LHCN-M2 (cell line): ENCODE measurements around the gene TBC1D22A. TPM values are rescaled to one million over a fixed set of nuclear protein-coding genes. Genes with fewer than 3 reads are reported as not detected.

Experiments
- DNase-seq: peaks from one replicate; pipeline ENCODE4 v3.0.0-alpha.2; 2012; ENCODE audit warnings: low read depth
- total RNA-seq: library from RNA; depleted of rRNA; stranded (reverse); fragments of >200 nt; gene quantifications from 2 replicates; pipeline ENCODE4 v1.2.3, GENCODE V29; 2014

Gene TBC1D22A
- total RNA-seq, 1 experiment from 2014 or later, result 13.1 TPM

DNA sequence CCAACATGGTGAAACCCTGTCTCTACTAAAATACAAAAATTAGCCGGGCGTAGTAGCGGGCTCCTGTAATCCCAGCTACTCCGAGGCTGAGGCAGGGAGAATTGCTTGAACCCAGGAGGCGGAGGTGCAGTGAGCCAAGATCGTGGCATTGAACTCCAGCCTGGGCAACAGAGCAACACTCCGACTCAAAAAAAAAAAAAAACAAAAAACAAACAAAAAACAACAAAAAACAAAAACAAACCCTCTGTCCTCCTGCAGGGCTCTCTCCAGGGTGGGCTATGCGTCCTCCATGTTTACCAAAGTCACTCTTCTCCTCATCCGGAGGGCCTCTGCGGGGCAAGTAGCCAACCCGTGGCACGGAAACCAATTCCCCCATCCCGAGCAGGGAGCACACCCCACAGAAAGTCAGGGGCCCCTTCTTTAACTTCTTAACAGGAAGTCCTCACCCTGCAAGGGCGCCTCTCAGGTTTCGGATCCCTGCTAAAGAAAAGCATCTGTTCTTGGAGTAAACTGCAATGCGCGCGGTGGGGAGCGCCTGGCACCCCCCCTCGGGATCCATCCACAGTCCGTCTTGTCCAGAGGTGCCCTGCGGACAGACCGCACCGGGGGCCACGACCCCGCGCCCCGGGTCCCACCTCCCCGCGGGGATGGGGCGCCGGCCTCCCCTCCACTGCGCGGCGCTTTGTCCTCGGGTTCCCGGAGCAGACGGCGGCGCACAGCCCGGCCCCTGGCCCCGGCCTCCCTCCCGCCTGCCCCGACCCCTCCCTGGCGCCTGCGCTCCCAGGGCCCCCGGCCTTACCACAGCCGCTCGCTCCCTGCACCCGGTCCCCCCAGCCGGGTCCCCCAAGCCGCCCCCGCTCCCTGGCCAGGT, 25.1 kb upstream of the TBC1D22A start:
- peak; percentile 38 for DNase-seq

GRCh38 chr22:46737976-46738646, 24.3 kb upstream of the TBC1D22A start, which contains the start of gene CERK:
Gene CERK, minus strand, starts transcription at chr22:46738252. Its CDS starts 104 bp downstream, at chr22:46738148.
- peak; percentile 49 for DNase-seq

DNA sequence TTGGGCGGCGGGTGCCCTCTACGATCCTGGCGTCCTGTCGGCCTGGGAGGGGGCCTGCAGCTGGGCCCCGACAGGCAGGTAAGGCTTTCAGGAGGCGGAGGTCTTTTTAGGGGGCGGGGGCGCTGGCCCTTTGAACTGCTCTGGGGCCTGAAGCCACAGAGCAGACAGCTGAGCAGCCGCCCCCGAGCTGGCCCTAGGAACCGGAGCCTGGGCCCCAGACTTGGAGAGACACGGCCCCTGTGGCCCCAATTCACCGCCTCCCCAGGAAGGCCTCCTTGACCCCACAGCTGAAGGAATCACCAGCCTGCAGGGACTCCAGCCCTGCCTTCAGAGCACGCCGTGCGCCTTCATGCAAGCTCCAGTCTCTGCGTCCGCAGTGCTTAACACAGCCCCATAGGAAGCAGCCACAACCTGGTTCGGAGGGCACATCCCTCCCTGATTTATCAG, 23.8 kb upstream of the TBC1D22A start:
- no peak for DNase-seq

DNA sequence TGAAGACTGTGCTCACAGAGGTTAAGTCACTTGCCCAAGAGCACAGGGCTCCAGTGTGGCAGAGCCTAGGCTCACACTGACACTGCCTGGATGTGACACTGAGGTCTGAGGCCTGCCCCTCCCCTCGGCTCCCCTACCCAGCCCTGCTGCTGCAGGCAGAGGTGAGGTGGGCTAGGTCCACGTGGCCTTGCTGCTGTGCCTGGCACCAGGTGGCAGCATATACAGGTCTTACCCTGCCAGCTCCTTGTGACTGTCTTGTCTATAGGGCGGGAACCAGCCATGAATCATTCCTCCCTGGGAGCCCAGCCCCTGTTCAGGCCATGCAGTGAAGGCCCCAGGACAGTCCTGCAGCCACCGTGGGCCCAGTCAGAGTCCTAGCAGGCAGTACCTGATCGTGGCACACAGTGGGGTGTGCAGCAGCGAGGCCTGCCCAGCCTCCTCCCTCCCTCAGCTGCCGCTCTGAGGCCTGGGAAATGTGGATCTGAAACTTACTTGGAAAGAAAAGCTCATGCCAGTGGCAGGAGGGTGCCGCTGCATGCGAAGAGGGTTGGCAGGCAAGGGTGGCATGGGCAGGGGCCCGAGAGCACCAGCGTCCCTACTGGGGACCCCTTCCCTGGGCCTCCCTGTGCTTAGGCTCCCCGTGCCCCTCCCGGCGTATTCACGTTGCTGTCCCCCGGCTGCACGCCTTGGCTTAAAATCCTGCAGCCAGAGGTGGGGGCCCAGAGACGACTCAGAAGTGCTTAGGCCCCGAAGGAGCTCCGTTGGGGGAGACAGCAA, 23.2 kb upstream of the TBC1D22A start:
- no peak for DNase-seq

DNA sequence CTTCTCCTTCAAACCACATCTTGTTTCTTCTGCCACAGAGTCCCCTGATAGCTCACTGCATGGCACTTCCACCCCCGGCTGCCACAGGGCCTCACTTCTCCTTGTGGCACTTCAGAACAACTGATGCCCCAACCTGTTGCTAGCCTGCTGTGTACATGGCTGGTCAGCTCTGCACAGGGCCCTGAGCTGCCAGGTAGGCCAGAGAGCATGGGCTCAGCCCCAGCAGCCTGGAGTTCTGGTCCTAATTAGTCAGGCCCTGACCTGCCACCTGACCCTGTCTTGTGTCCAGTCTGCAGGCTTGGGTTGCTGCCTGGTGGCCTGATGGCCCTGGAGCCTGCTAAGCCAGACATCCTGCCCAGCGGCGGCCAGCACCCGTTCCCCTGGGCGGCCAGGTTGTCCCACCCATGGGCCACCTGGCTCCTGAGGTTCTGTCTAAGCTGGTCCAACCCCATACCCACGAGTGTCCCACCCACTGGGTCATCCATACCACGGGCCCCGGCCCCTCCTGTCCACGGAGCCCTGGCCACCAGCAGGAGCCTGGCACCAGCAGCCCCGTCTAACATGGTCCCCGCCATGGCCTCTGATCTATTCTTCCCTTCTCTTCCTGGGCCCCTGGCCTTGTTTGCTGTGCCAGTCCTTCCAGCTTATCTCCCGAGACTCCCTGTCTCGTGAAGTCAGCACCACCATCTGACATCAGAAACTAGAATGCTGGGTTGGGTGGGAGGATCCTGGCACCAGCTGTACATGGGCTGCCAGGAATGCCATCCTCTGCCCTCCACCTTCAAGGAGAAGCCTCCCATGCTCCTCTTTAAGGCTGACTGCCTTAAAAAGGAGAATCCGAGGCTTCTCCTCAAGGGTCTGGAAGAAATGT, 21.3 kb upstream of the TBC1D22A start:
- DNase-seq, result no peak

DNA sequence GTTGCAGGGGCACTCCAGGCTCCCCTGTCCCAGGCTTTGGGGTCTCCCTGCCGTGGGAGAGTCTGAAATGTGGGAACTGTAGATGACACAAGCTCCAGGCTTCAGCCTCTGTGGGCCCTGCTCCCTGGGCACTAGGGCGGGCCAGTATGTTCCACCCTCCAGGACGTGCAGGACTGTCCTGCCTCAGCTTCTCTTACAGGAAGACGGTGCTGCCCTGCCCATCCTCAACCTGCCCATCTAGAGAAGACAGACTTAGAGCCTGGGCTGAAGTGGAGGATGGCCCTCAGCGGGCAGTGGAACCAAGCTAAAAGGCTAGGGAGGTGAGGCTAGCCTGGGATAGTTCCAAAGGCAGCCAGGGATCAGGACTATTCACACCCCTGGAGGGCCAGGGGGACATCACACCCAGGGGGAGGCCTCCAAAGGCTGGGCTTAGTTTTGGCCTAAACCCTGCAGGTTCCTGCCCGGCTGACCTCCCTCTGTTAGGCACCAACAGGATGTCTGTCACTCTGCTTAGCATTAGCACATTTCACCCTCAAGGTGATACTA, 20.4 kb upstream of the TBC1D22A start:
- no peak for DNase-seq

DNA sequence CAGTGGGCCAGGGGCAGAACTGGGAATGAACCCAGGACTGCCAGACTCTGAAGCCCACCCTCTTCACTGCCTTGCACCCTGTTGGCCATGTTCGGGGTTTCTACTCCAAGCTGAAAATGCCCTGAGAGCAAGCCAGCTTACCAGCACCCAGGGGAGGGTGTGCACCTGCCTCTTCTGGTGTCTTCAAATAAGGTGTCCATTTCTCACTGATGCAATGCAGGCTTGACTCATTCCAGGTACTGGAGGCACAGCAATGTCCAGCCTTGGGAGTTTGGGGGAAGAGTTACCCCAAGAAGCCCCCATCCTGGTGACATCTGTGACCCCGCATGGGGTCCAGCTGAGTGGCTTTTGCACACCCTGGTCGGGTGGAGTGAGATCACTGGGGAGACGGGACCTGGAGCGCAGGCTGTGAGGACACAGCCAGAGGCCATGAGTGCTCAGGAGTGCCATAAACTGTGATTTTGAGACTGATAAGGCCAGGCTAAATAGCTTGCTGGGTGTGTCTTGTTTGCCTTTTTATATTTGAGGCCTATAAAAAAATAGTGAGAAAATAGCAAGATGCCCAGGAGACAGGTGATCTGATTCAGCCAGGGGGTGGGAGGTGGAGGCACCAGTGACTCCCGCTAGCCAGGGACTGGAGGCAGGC, 19.8 kb upstream of the TBC1D22A start:
- no peak for DNase-seq

GRCh38 chr22:46744581-46744980, 17.9 kb upstream of the TBC1D22A start:
- DNase-seq, result no peak

- no peak for DNase-seq
These were observed 16.3 kb upstream of the TBC1D22A start for GRCh38 chr22:46746192-46746591.

DNA sequence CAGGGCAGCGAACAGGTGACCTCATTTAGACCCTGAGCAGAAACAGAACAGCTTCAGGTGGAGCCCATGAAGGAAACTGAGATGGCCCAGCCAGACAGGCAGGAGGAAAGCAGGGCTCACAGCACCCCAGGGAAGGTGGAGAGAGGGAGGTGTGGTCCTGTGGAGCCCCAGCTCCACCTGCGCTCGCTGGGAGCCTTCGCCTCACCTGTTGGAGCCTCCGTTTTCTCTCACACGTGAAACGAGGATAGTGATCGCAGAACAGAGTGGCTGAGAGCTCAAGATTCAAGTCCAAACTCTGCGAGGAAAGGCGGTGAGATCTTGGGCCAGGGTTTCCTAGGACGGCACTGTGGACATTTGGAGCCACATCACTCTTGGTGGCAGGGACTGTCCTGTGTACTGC, 15.8 kb upstream of the TBC1D22A start:
- DNase-seq, result no peak

- no peak for DNase-seq
These were observed 14.8 kb upstream of the TBC1D22A start for GRCh38 chr22:46747646-46748045.

DNA sequence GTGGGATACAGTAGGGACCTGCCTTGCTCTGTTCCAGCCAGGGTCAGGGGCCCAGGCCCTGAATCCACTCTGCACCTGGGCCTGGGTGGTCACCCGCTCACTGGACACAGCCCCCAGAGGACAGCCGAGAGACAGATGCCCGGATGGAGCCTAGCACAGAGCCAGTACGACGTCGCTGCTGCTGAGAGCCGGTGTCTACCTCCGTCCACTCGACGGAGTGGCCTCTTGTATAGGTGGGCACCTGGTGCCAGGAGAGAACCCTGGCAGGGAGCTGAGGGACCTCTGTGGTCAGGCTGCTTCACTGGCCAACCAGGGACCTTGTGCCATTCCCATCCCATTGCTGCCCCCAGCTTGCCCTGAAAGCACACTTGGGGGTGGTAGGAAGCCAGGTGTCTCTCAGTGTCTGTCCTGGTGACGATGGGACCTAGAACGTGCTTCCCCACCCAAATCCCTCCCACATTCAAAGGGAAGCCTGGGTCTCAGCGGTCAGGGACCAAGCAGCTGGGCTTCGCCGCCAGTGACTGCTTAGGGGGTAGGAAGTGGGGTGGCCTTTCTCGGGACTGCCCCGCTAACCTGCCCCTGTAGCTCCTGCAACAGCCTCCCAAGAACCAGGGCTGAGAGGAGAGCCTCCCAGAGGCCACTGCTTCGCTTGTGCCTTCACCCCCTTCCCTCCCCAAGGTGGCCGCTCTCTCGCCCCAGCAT, 14.1 kb upstream of the TBC1D22A start:
- no peak for DNase-seq

- DNase-seq, result no peak
These were observed 13.4 kb upstream of the TBC1D22A start for GRCh38 chr22:46748908-46749675.

GRCh38 chr22:46749682-46750529, 12.5 kb upstream of the TBC1D22A start:
- DNase-seq, result no peak

GRCh38 chr22:46750530-46750800, 12.0 kb upstream of the TBC1D22A start:
- DNase-seq, result no peak

GRCh38 chr22:46750863-46751443, 11.5 kb upstream of the TBC1D22A start:
- DNase-seq, result no peak

GRCh38 chr22:46752286-46752987, 10.0 kb upstream of the TBC1D22A start:
- DNase-seq, result no peak
